Mucosa of descending colon (tissue), 3 donors: ENCODE data around the gene CARMIL1. TPM values are rescaled to one million over a fixed set of nuclear protein-coding genes. Genes with fewer than 3 reads are reported as not detected.
A peak's percentile ranks its signal among the peaks of the same experiment; 100 is the strongest.

Experiments
- ATAC-seq: fragments of 200-7000 bp; cut with Tn5 transposase; one replicate; pipeline ENCODE4 v1.9.1; 2020; ENCODE audit warnings: mild to moderate bottlenecking, moderate library complexity
- DNase-seq, 3 donors: peaks; one replicate each; pipeline ENCODE4 v3.0.0-alpha.2; 2020
- H3K36me3 ChIP-seq: fragments of 200-600 bp; one replicate; pipeline ENCODE4 v1.8.0; 2021; ENCODE audit warnings: low read depth, mild to moderate bottlenecking
- H3K4me1 ChIP-seq: fragments of 200-600 bp; one replicate; pipeline ENCODE4 v1.8.0; 2021; ENCODE audit warnings: low read depth, mild to moderate bottlenecking
- H3K4me3 ChIP-seq: fragments of 200-600 bp; one replicate; pipeline ENCODE4 v1.8.0; 2021; ENCODE audit warnings: mild to moderate bottlenecking
- H3K9me3 ChIP-seq: fragments of 200-600 bp; one replicate; pipeline ENCODE4 v1.8.0; 2021; ENCODE audit warnings: mild to moderate bottlenecking
- CTCF ChIP-seq: fragments of 200-600 bp; IDR thresholded peaks from one replicate; pipeline ENCODE4 v1.8.0; 2022; ENCODE audit warnings: antibody characterized with exemption, mild to moderate bottlenecking
- intact Hi-C, 2 donors: fragments of 100-400 bp; cut with DNase I in 1 of 2; cut with micrococcal nuclease in 1 of 2; formaldehyde crosslinking; loops; one replicate each; pipeline versions ENCODE4 v1.11.0 to v1.11.1; 2022; cut with DNase I, micrococcal nuclease
- total RNA-seq, 3 donors: library from RNA; stranded (reverse); fragmentation: NEBNext Ultra II Directional in 2 of 3; extraction: Animal tissue kit (Norgen Biotek cat#: 25700) in 2 of 3; gene quantifications; one replicate each; pipeline versions ENCODE4 v1.2.1 to v1.2.4, GENCODE V29; 2021 to 2023
- donor health status: DM: no; HTN: no; CAD: no; lungs with moderate emphysema.
- donor health status: DM: no; HTN: no; CAD: no.
- donor health status: DM: no; HTN: yes; CAD: no.

The CARMIL1 gene
- total RNA-seq, 3 donors from 2014 or later = 21.8 to 61.0 (median 44.8) TPM

DNA sequence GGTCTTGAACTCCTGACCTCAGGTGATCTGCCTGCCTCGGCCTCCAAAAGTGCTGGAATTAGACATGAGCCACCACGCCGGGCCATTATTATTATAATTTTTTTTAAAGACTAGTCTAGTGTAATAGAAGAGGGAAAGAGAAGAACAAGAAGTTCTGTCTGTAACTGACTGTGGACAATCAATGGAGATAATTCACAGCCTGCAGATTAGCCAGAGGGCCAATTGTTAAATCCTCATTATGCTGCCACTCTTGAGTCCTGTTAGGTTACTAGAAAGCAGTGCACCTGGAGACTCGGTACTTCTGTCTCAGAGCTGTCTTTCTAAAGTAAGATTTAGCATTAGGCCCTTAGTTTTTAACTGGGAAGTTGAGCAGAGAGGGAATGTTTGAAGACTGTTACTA, 37.5 kb downstream of the CARMIL1 start:
- H3K36me3 ChIP-seq = no peaks in the 10 kb centered on the region
- no peak overlapping the region for H3K4me3 ChIP-seq
- H3K9me3 ChIP-seq = no peaks in the 10 kb centered on the region
- DNase-seq (no peak), ATAC-seq (no peak)
- TF ChIP-seq CTCF = no peak
- H3K4me1 ChIP-seq = peaks cover 4% of the 10 kb centered on the region
- intact Hi-C loops = no loop called here

- Histone ChIP-seq H3K4me1 (peaks cover 4% of the 10 kb centered on the region), H3K4me3 (no peak overlapping the region), H3K9me3 (no peaks in the 10 kb centered on the region), H3K36me3 (no peaks in the 10 kb centered on the region)
- intact Hi-C loops = no loop called here
- TF ChIP-seq CTCF = no peak
- ATAC-seq (no peak), DNase-seq (no peak)
These were observed 39.4 kb downstream of the CARMIL1 start for GRCh38 chr6:25318589-25318988.

GRCh38 chr6:25320459-25320858, 41.3 kb downstream of the CARMIL1 start:
- TF ChIP-seq CTCF = no peak
- H3K4me1 ChIP-seq = peaks cover 4% of the 10 kb centered on the region
- no peaks in the 10 kb centered on the region for H3K9me3 ChIP-seq
- no peak overlapping the region for H3K4me3 ChIP-seq
- DNase-seq (no peak), ATAC-seq (no peak)
- intact Hi-C loops = no loop called here
- H3K36me3 ChIP-seq = no peaks in the 10 kb centered on the region

DNA sequence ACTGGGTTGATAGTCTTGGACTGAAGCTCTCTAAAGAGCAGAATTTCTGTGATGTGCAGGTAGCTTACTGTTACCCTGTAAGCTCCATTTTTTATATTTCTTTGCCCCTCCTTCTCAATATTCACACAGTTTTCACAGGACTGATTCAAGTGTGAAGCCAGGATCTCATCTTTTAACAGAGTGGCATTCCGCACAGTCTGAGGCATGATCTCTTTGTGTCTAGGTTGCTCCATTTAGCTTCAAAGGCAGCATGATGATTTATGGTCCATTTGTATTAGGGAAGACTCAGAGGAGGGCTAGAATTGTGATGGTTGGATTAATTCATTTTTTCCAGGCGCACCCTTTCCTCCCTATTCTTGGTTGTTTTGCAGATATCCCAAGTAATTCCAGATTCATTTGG, 43.5 kb downstream of the CARMIL1 start:
- TF ChIP-seq CTCF = no peak
- DNase-seq (no peak), ATAC-seq (no peak)
- no peaks in the 10 kb centered on the region for H3K36me3 ChIP-seq
- no peaks in the 10 kb centered on the region for H3K9me3 ChIP-seq
- peaks cover 5% of the 10 kb centered on the region for H3K4me1 ChIP-seq
- H3K4me3 ChIP-seq = no peak overlapping the region
- intact Hi-C loops = no loop called here

DNA sequence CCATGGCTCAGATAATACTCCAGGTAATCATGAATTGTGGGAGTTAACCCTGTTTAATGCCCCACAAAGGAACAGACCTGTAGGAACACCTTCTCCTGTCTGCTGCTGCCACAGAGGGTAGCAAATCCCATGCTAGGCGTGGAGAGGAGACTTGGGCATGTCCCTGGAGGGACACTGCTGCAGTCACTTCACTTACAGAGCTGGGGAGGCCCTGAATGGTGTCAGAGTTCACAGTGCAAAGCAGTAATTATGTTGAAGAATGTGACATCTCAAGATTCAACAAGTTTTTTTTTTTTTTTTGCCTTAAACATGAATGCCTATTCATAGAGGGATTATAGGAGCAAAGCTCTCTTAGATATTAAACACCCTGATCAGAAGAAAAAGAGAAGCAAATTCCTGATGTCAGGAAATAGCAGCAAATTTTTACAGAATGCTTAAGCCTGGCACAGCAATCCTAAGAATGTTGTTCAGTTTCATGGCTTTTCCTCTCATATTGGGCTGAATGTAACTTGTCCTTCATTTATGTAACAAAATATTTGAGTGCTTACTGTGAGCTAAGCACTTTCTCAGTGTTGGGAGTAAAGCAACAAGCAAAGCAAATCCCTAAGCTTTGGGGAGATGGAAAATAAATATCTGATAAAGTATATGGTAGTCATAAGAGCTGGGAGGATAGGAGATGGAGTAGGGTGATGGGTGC, 45.0 kb downstream of the CARMIL1 start:
- TF ChIP-seq CTCF = no peak
- intact Hi-C loops = no loop called here
- Histone ChIP-seq H3K36me3 (no peaks in the 10 kb centered on the region), H3K4me1 (peaks cover 11% of the 10 kb centered on the region), H3K9me3 (no peaks in the 10 kb centered on the region), H3K4me3 (no peak overlapping the region)
- ATAC-seq (peak; percentile 24), DNase-seq (no peak)

- Histone ChIP-seq H3K4me1 (peaks cover 10% of the 10 kb centered on the region), H3K36me3 (no peaks in the 10 kb centered on the region), H3K9me3 (no peaks in the 10 kb centered on the region), H3K4me3 (no peak overlapping the region)
- intact Hi-C loops = no loop called here
- ATAC-seq (no peak), DNase-seq (no peak)
- TF ChIP-seq CTCF = no peak
These were observed 47.0 kb downstream of the CARMIL1 start for GRCh38 chr6:25326126-25326525.
